Fibroblast of the aortic adventitia (primary cell): ENCODE measurements around the gene GRAMD1B. TPM values are rescaled to one million over a fixed set of nuclear protein-coding genes. Genes with fewer than 3 reads are reported as not detected.

Experiments used
- DNase-seq: peaks from one replicate; pipeline ENCODE4 v3.0.0-alpha.2; 2010; ENCODE audit warnings: low read depth
- H3K4me3 ChIP-seq: 2 replicates; pipeline ENCODE4 v1.5.1; 2011; ENCODE audit warnings: low read depth, mild to moderate bottlenecking, control low read depth, low read length, moderate library complexity
- total RNA-seq: library from RNA; depleted of rRNA; stranded (reverse); fragments of >200 nt; gene quantifications from 2 replicates; pipeline ENCODE4 v1.2.3, GENCODE V29; 2012; ENCODE audit warnings: low replicate concordance
- TF ChIP-seq, protein P1 (sequence below): IDR thresholded peaks from 2 replicates; pipeline ENCODE4 v1.5.1; 2011; ENCODE audit warnings: mild to moderate bottlenecking, low read length, control low read depth, inconsistent platforms; ENCODE audit not compliant: insufficient read depth

The GRAMD1B gene
- 3.1 and 11.0 TPM in 2 replicates for total RNA-seq

DNA sequence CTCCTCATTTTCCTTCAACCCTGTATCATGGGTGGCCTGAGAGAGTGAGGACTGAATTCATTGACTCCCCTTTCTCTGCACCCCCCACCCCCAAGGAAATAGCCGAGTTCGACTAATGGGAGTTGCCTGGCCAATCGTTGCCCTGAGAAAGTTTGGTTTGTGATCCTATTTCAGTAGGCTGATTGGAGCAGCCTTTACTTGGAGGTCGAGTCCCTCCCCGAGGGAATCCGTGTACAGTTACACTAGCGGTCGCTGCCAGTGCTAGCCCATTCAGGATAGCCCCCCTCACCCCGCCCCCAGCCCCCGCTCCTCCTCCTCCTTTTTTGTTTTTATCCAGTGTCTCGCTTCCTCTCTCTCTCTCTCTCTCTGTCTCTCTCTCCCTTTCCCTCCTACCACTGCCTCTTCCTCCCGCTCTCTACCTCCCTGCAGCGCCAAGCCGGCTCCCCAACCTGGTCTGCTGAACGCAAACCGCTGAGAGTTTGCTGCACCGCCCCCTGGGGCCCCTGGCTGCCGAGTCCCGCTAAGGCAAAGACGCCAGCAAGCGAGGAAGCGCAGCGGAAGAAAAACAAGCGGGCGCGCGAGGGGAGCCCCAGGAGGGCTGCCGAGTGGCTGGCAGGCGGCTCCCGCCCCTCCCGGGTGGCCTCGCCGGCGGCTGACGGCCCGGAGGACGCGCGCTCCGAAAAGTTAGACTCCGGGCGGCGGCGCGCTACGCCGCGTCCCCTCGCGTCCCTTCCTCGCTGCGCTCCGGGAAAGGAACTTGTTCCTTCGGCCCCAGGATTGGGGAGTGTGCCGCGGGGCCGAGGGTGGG is at the start of gene GRAMD1B:
TSS of gene GRAMD1B (plus strand) at position 357 of the 808 bp plus-strand sequence. CDS start 524 bp downstream, outside the sequence.
- peak within 1 kb of the TSS; percentile 75 for H3K4me3 ChIP-seq
- peak; percentile 66 for DNase-seq
- TF ChIP-seq, protein P1, sequence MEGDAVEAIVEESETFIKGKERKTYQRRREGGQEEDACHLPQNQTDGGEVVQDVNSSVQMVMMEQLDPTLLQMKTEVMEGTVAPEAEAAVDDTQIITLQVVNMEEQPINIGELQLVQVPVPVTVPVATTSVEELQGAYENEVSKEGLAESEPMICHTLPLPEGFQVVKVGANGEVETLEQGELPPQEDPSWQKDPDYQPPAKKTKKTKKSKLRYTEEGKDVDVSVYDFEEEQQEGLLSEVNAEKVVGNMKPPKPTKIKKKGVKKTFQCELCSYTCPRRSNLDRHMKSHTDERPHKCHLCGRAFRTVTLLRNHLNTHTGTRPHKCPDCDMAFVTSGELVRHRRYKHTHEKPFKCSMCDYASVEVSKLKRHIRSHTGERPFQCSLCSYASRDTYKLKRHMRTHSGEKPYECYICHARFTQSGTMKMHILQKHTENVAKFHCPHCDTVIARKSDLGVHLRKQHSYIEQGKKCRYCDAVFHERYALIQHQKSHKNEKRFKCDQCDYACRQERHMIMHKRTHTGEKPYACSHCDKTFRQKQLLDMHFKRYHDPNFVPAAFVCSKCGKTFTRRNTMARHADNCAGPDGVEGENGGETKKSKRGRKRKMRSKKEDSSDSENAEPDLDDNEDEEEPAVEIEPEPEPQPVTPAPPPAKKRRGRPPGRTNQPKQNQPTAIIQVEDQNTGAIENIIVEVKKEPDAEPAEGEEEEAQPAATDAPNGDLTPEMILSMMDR, result peak; percentile 27

DNA sequence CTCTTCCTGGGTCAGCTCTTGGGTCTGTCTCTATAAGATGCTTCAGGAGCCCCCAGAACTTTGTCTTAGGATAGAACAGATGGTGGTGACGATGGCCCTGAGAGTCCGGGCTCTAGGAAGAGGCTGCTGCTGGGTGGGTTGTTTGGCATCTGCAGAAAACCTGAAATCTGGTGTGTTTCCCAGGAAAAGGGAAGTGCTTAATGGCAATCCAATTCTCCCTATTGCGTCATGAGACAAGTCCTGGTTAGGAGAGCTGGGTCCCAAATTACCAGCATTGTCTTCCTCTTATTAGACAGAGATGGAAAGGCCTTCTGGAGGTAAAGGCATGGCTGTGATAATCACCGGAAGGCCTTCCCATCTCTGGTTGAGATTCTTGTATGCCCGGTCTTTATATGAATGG is 48.9 kb upstream of the GRAMD1B start:
- H3K4me3 ChIP-seq, result no peak overlapping the region
- DNase-seq, result no peak
- TF ChIP-seq, protein P1, result no peak

DNA sequence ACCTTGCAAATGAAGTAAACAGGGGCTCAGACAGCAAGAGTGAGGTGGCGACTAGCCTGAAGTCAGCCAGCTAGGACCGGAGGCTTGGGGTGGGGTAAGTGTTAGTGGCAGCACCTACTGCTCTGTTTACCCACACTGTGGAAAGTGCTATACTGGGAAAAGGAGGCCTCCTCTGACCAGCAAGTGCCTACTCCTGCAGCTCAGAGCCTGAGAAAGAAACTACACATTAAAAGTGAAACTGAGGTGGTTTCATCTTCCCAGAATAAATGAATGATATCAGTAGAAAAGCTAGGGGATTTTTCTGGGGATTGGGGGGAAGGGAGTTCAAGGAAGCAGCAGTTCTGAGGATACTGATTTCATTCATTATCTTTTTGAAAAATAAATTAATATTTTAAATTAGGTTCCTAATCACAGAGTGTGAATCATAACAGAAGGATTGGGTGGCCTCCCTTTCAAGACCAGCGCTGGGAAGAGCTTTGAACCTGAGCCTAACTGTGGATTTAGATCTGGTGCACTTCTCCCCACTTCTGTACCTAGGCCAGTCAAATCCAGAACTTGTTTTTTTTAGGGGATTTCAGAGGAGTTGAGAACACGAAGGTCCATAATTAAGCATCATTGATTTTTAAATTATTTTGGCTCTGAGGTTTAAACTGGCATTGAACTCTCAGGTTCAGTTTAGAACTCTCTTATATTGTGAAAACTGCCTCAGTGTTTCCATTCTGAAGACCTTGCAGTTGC is 48.1 kb upstream of the GRAMD1B start:
- TF ChIP-seq, protein P1, result no peak
- no peak for DNase-seq
- H3K4me3 ChIP-seq, result no peak overlapping the region

DNA sequence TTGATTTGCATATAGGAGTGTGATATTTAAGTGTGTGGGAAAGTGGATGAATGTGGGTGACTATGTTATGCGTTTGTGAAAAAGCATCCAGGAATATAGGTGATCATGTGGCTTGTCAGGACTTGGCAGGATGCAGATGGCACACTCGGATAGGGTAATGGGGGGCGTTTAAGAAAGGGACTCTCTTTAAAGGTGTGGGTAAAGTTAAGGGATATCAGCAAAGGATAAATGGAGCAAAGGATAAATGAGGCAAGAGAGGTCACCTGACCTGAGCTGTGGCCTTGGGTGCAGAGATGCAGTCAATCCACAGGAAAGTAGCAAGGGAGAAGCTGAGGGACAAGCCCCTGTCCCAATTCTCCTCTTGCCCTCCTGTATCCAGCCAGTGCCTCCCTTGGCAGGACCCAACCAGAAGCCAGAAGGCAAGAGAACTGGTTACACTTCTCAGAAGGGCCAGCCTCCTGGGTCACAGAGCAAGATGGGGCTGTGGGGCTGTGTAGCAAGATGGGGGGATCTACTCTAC is 47.5 kb upstream of the GRAMD1B start:
- TF ChIP-seq, protein P1, result no peak
- DNase-seq, result no peak
- no peak overlapping the region for H3K4me3 ChIP-seq

DNA sequence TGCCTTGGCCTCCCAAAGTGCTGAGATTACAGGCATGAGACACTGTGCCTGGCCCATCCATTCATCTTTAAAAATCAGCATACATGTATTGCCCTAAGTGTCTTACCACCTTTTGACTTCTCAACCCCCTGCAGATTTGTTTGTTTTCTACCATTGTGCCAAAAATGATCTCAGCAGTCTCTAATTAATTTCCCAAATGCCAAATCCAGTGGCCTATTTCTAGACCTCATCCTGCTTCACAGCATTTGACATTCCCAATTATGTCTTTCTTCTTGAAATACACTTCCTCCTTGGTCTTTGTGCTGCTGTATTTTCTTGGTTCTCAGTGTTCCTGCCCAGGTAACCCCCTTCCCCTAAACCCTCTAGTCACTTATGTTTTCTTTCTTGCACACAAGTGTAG is 46.0 kb upstream of the GRAMD1B start:
- DNase-seq, result no peak
- no peak overlapping the region for H3K4me3 ChIP-seq
- TF ChIP-seq, protein P1, result no peak

DNA sequence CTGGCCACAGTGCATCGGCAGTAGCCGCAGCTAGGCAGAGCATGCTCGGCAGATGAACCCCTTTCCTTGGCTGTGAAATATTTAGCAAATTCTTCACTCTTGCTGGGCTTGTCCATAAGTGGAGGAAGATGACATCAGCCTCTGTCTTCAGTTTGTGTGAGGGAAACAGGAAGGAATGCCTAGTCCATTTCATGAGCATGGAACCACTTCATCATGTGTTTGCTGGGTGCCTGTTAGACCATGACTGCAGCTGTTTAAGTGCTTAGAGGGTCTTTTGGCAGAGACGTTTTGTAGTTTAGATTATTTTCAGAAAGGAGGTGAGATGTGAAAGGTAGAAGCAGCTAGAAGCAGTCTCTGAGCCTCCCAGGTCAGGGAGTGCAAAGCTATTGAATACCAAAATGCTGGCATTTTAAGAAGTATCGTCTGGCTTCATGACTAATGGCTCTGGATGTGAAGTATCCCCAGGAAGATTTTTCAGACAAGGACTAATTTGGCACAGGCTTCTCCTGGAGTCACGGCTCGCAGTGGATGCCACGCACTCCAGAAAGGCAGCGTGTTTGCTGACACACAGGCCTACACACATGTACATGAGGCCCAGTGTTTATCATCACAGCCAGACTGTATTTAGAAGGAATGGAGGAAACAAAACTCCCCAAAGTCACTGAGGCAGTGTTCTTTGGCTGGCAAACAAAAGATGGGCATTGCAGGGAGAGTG is 43.1 kb upstream of the GRAMD1B start:
- no peak for DNase-seq
- TF ChIP-seq, protein P1, result no peak
- H3K4me3 ChIP-seq, result no peak overlapping the region
